SH-SY5Y (cell line): ENCODE measurements around the gene MMP24OS.

ENCODE experiments used
- GATA2 ChIP-seq: IDR thresholded peaks from 2 replicates; pipeline ENCODE4 v1.6.1; 2011; ENCODE audit warnings: mild to moderate bottlenecking, low read depth, low read length
- GATA3 ChIP-seq: IDR thresholded peaks from 2 replicates; pipeline ENCODE4 v1.6.1; 2011; ENCODE audit warnings: low read depth, mild to moderate bottlenecking, low read length, moderate library complexity

- TF ChIP-seq GATA2, result no peak
- no peak for TF ChIP-seq GATA3
These were observed 6.6 kb downstream of the MMP24OS start for GRCh38 chr20:35271073-35271882.
